Measurements from ENCODE around the gene EFNB3. TPM values are rescaled to one million over a fixed set of nuclear protein-coding genes. Genes with fewer than 3 reads are reported as not detected.

The EFNB3 gene
- total RNA-seq, 4 donors from 2014 or later: 0.70 to 2.7 (median 1.9) TPM

DNA sequence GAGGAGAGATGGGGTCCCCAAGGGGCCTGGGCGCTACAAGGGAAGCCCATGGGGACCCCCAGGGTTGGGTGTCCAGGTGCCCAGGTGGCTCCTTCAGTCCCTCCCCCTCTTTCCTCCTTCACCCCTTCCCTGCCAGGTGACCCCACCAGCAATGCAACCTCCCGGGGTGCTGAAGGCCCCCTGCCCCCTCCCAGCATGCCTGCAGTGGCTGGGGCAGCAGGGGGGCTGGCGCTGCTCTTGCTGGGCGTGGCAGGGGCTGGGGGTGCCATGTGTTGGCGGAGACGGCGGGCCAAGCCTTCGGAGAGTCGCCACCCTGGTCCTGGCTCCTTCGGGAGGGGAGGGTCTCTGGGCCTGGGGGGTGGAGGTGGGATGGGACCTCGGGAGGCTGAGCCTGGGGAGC lies 4.0 kb downstream of the EFNB3 start:
- H3K4me1 ChIP-seq: peaks cover 16 to 22% (median 18%) of the 10 kb centered on the region in 3 donors
- no peaks in the 10 kb centered on the region for H3K9me3 ChIP-seq
- no peaks in the 10 kb centered on the region for H3K36me3 ChIP-seq
- WGBS, 2 donors: 75 to 90% methylated on average over 1 to 3 of the region's 11 CpGs
- TF ChIP-seq POLR2A (IDR thresholded peaks at IDR 0.05): no peak
- TF ChIP-seq, protein P1, sequence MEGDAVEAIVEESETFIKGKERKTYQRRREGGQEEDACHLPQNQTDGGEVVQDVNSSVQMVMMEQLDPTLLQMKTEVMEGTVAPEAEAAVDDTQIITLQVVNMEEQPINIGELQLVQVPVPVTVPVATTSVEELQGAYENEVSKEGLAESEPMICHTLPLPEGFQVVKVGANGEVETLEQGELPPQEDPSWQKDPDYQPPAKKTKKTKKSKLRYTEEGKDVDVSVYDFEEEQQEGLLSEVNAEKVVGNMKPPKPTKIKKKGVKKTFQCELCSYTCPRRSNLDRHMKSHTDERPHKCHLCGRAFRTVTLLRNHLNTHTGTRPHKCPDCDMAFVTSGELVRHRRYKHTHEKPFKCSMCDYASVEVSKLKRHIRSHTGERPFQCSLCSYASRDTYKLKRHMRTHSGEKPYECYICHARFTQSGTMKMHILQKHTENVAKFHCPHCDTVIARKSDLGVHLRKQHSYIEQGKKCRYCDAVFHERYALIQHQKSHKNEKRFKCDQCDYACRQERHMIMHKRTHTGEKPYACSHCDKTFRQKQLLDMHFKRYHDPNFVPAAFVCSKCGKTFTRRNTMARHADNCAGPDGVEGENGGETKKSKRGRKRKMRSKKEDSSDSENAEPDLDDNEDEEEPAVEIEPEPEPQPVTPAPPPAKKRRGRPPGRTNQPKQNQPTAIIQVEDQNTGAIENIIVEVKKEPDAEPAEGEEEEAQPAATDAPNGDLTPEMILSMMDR (IDR thresholded peaks at IDR 0.05): no peak
- no peak overlapping the region for H3K27ac ChIP-seq
- no peak for DNase-seq
- intact Hi-C loops (cut with DNase I): no loop called here
- H3K4me3 ChIP-seq: no peak overlapping the region
- H3K27me3 ChIP-seq: peaks cover 0 to 100% (median 13%) of the 10 kb centered on the region in 4 donors

DNA sequence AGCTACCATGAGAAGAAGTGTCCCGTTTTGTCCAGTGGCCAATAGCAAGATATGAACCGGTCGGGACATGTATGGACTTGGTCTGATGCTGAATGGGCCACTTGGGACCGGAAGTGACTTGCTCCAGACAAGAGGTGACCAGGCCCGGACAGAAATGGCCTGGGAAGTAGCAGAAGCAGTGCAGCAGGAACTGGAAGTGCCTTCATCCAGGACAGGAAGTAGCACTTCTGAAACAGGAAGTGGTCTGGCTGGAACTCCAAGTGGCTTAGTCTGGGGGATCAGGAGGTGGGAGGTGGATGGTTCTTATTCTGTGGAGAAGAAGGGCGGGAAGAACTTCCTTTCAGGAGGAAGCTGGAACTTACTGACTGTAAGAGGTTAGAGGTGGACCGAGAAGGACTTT lies 5.3 kb downstream of the EFNB3 start:
- 53 to 76% methylated on average over 5 to 7 of the region's 7 CpGs for WGBS, 2 donors
- DNase-seq: no peak
- Histone ChIP-seq H3K36me3 (no peaks in the 10 kb centered on the region), H3K27ac (no peak overlapping the region), H3K9me3 (no peaks in the 10 kb centered on the region), H3K4me3 (no peak overlapping the region), H3K27me3 (peaks cover 0 to 100% (median 7%) of the 10 kb centered on the region in 4 donors), H3K4me1 (peaks cover 3 to 9% (median 5%) of the 10 kb centered on the region in 3 donors)
- TF ChIP-seq POLR2A (IDR thresholded peaks at IDR 0.05): no peak
- TF ChIP-seq, protein P1 (IDR thresholded peaks at IDR 0.05): no peak
- intact Hi-C loops (cut with DNase I): no loop called here

DNA sequence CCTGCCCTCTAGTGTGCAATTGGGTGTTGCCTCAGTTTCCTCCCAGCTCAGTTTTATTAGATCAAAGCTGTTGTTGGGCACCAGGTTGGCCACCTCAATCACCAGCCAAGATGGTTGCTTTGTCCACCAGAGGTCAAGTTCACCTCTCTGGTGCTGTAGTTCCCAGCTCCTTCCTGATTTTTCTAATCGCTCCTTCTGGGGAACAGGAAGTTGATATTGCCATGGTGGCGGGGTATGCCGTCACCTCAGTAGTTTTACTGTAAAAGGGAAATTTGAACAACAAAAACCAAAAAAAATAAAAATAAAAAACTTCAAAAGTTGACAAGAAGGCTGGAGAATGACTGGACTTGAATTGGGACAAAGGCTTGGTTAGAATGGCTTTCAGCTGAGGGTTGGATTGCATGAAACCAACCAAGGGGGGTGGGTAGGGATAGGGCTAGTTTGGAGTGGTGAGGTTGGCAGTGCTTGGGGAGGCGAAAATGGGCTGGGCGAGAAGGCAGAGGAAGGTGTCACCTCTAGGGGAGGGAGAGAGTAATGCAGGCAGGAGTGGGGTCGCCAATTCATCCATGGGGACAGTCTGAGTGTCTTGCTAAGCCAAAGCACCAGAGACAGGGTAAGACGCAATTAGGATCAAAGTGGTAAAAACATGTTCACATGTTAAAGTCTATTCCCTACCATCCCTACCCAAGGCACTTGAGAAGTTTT lies 6.2 kb downstream of the EFNB3 start:
- Histone ChIP-seq H3K4me1 (peaks cover under 1 to 3% (median under 1%) of the 10 kb centered on the region in 3 donors), H3K4me3 (no peak overlapping the region), H3K27me3 (peaks cover 0 to 100% (median 4%) of the 10 kb centered on the region in 4 donors), H3K9me3 (no peaks in the 10 kb centered on the region), H3K36me3 (no peaks in the 10 kb centered on the region), H3K27ac (no peak overlapping the region)
- TF ChIP-seq POLR2A (IDR thresholded peaks at IDR 0.05): no peak
- TF ChIP-seq, protein P1 (IDR thresholded peaks at IDR 0.05): peak in 1 of 6 experiments; percentile 24
- intact Hi-C loops (cut with DNase I): no loop called here
- 55 to 77% methylated on average over 6 to 7 of the region's 7 CpGs for WGBS, 2 donors
- no peak for DNase-seq

DNA sequence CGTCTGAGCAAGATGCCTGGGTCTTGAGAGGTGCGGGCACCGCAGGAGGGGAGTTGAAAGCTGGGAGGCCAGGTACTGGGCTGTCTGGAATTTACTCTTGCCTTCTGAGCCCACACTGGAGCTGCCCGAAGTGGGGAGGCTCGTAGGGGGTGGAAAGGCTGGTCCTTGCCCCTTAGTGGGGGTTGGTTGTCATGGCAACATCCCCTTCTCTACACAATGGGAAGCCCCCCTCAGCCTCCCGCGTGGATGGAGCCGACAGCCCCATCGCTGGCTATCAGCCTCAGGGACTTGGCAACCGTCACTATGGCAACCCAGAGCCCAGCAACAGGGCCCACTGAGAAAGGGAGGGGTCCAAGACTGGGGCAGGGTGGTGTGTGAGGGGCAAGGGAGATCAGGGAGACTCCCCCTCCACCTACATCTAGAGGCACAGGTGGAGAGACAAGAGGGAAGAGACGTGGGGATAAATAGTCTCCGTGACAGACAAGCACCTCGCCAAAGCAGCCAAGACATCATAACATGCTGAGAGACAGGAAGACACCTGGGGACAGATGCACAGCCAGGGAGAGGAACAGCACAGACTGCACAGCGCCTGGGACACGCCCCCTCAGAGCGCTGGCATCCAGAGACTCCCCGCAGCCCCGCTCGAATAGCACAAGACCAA lies 7.2 kb downstream of the EFNB3 start:
- Histone ChIP-seq H3K27ac (no peak overlapping the region), H3K27me3 (peaks cover 0 to 99% (median 4%) of the 10 kb centered on the region in 4 donors), H3K4me3 (no peak overlapping the region), H3K9me3 (no peaks in the 10 kb centered on the region), H3K36me3 (no peaks in the 10 kb centered on the region), H3K4me1 (peaks cover 9 to 13% (median 9%) of the 10 kb centered on the region in 3 donors)
- TF ChIP-seq POLR2A (IDR thresholded peaks at IDR 0.05): no peak
- TF ChIP-seq, protein P1 (IDR thresholded peaks at IDR 0.05): no peak
- intact Hi-C loops (cut with DNase I): no loop called here
- DNase-seq: no peak
- 22% methylated on average over 10 of the region's 19 CpGs; no CpG with 5 or more reads in 1 of the 2 donors for WGBS, 2 donors

DNA sequence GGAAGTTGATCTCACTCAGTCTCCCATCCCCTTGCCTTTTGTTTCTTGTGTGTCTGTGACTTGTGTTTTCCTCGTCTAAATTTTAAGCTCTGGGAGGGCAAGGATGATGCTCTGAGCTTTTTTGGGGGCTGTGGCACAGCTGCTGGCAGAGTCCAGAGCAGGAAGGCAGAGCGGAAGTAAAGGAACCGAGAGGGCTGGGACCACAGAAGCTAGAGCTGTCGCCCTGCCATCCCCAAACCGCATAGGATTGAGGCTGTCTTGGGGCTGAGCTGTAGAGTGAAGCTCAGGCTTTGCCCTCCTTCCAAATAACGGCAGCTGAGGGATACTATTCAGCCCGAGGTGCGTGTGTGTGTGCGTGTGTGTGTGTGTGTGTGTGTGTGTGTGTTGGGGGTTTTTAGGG lies 8.8 kb downstream of the EFNB3 start:
- peaks cover 0 to 98% (median 4%) of the 10 kb centered on the region in 4 donors for H3K27me3 ChIP-seq
- TF ChIP-seq POLR2A (IDR thresholded peaks at IDR 0.05): no peak
- TF ChIP-seq, protein P1 (IDR thresholded peaks at IDR 0.05): no peak
- no peak for DNase-seq

More for the DNA sequence above, 8.8 kb downstream of the EFNB3 start:
- H3K27ac ChIP-seq: no peak overlapping the region
- no peaks in the 10 kb centered on the region for H3K36me3 ChIP-seq
- intact Hi-C loops (cut with DNase I): no loop called here
- H3K4me1 ChIP-seq: peaks cover 9 to 24% (median 15%) of the 10 kb centered on the region in 3 donors
- H3K4me3 ChIP-seq: no peak overlapping the region
- no peaks in the 10 kb centered on the region for H3K9me3 ChIP-seq
- WGBS, 2 donors: 10 to 53% methylated on average over 2 to 5 of the region's 9 CpGs
